ENCODE data around the gene DIP2C. TPM values are rescaled to one million over a fixed set of nuclear protein-coding genes. Genes with fewer than 3 reads are reported as not detected.

DIP2C gene
- total RNA-seq, 2 donors from 2014 or later = 21.1 to 23.8 TPM

- Histone ChIP-seq H3K36me3 (no peaks in the 10 kb centered on the region), H3K4me3 (no peak overlapping the region), H3K4me1 (no peaks in the 10 kb centered on the region), H3K27me3 (no peaks in the 10 kb centered on the region), H3K9me3 (no peaks in the 10 kb centered on the region), H3K27ac (no peak overlapping the region)
- DNase-seq (ENCODE audit: low spot score) = no peak
- TF ChIP-seq CTCF (IDR thresholded peaks at IDR 0.05) = no peak
These were observed 464.9 kb downstream of the DIP2C start for GRCh38 chr10:224571-224970.

Small RNA genes within 50 kb of the gene (microRNA-seq; reads per million reads assigned to microRNA genes)
- 2.8 to 3.5 reads per million in 2 donors for gene MIR5699 (ENCODE audit: borderline number of aligned reads in 2 of 2, borderline replicate concordance in 1 of 2)

Other genes starting within 250 kb of the DIP2C start
- 10 to 100 TPM; 24.2 to 26.1 TPM for gene LARP4B, start 242.0 kb upstream of the DIP2C start, total RNA-seq